Measurements from ENCODE around the gene NUDT4. TPM values are rescaled to one million over a fixed set of nuclear protein-coding genes. Genes with fewer than 3 reads are reported as not detected.

The NUDT4 gene
- total RNA-seq, 1 experiment from 2014 or later: 236 TPM

GRCh38 chr12:93441081-93441616, 63.4 kb downstream of the NUDT4 start:
- peaks cover 17% of the 10 kb centered on the region for H3K4me1 ChIP-seq
- Mint-ChIP-seq H3K4me1 (ENCODE audit: low read depth, unreplicated experiment) (peaks cover 44% of the 10 kb centered on the region), H3K27ac (ENCODE audit: unreplicated experiment) (peak overlapping the region; percentile 99), H3K9me3 (ENCODE audit: unreplicated experiment) (no peaks in the 10 kb centered on the region), H3K4me3 (ENCODE audit: unreplicated experiment) (peak overlapping the region; percentile 98), H3K36me3 (ENCODE audit: insufficient read depth, unreplicated experiment) (peaks cover 11% of the 10 kb centered on the region), H3K27me3 (ENCODE audit: insufficient read depth, unreplicated experiment) (no peaks in the 10 kb centered on the region)
- peak in 1 of 2 experiments; percentile 49 for DNase-seq
- no peak for TF ChIP-seq CTCF (IDR thresholded peaks at IDR 0.05; ENCODE audit: insufficient read depth in 1 of 2, low read depth in 1 of 2, low read length in 1 of 2, severe bottlenecking in 1 of 2, unreplicated experiment in 1 of 2)
- ChIA-PET CTCF (no interaction called here), POLR2A (interaction anchor here (0.6 to 1.4 kb wide), 2 partner anchors 495 to 673 kb away, joined by 3 read pairs; no protein-coding TSS in a partner anchor)
- H3K4me3 ChIP-seq (ENCODE audit: low read depth, low read length): peak overlapping the region; percentile 93
- BruUV-seq (replicated peaks): no TSS peak
- intact Hi-C loops (cut with micrococcal nuclease; ENCODE audit: unreplicated experiment): no loop called here
- H3K27me3 ChIP-seq (replicated peaks; ENCODE audit: control insufficient read depth, insufficient read depth, low read length): no peaks in the 10 kb centered on the region
- H3K36me3 ChIP-seq (ENCODE audit: control insufficient read depth, insufficient read depth, low read length): no peaks in the 10 kb centered on the region
- no peaks in the 10 kb centered on the region for H3K9me3 ChIP-seq

GRCh38 chr12:93441617-93442410, 64.1 kb downstream of the NUDT4 start, which contains the start of gene UBE2N:
TSS of gene UBE2N (minus strand) at chr12:93441947. CDS start at chr12:93441884, 63 bp downstream.
- Histone ChIP-seq H3K4me1 (peaks cover 17% of the 10 kb centered on the region), H3K36me3 (ENCODE audit: control insufficient read depth, insufficient read depth, low read length) (no peaks in the 10 kb centered on the region), H3K27me3 (replicated peaks; ENCODE audit: control insufficient read depth, insufficient read depth, low read length) (no peaks in the 10 kb centered on the region), H3K9me3 (no peaks in the 10 kb centered on the region), H3K4me3 (ENCODE audit: low read depth, low read length) (peak within 1 kb of the TSS; percentile 93)
- no peak for TF ChIP-seq CTCF (IDR thresholded peaks at IDR 0.05; ENCODE audit: insufficient read depth in 1 of 2, low read depth in 1 of 2, low read length in 1 of 2, severe bottlenecking in 1 of 2, unreplicated experiment in 1 of 2)
- Mint-ChIP-seq H3K4me3 (ENCODE audit: unreplicated experiment) (peak within 1 kb of the TSS; percentile 98), H3K4me1 (ENCODE audit: low read depth, unreplicated experiment) (peaks cover 44% of the 10 kb centered on the region), H3K27me3 (ENCODE audit: insufficient read depth, unreplicated experiment) (no peaks in the 10 kb centered on the region), H3K27ac (ENCODE audit: unreplicated experiment) (peak within 1 kb of the TSS; percentile 99), H3K36me3 (ENCODE audit: insufficient read depth, unreplicated experiment) (peaks cover 11% of the 10 kb centered on the region), H3K9me3 (ENCODE audit: unreplicated experiment) (no peaks in the 10 kb centered on the region)
- intact Hi-C loops (cut with micrococcal nuclease; ENCODE audit: unreplicated experiment): loop anchor here (1.0 kb wide), 1 partner anchor 25 kb away; the partner anchor contains the start of gene MRPL42
- POLR2A ChIA-PET: interaction anchor here (0.6 to 1.4 kb wide), 4 partner anchors 11 to 674 kb away, joined by 3 to 4 read pairs (median 3); no protein-coding TSS in a partner anchor
- DNase-seq: peak; percentile 96 to 98
- CTCF ChIA-PET: interaction anchor here (0.5 to 1.5 kb wide), 2 partner anchors 26 to 454 kb away, joined by 3 to 4 read pairs; partner anchors contain the start of gene MRPL42
- no TSS peak for BruUV-seq (replicated peaks)
